ENCODE data around the gene NFASC.

- TF ChIP-seq EZH2phosphoT487 (IDR thresholded peaks at IDR 0.05; ENCODE audit: low read depth, severe bottlenecking, unreplicated experiment): no peak
- TF ChIP-seq CTCF (IDR thresholded peaks at IDR 0.05; ENCODE audit: poor library complexity): no peak
Measured at GRCh38 chr1:204883405-204883804, 12.7 kb downstream of the NFASC start.

All from hepatocyte (in vitro differentiated cells).